H9 (cell line): ENCODE measurements around the gene NARF. TPM values are rescaled to one million over a fixed set of nuclear protein-coding genes. Genes with fewer than 3 reads are reported as not detected.

Experiments
- DNase-seq: peaks from one replicate; pipeline ENCODE4 v3.0.0-alpha.2; 2017
- H2AFZ ChIP-seq: one replicate; pipeline ENCODE4 v1.6.1; 2013; ENCODE audit warnings: mild to moderate bottlenecking, low read length, control low read depth, moderate library complexity
- H2AK5ac ChIP-seq: 2 replicates; pipeline ENCODE4 v1.6.1; 2013; ENCODE audit warnings: low read length, control low read depth, mixed read lengths; ENCODE audit not compliant: insufficient read length
- H2BK120ac ChIP-seq: one replicate; pipeline ENCODE4 v1.6.1; 2013; ENCODE audit warnings: low read depth, mild to moderate bottlenecking, low read length, control low read depth, inconsistent platforms; ENCODE audit not compliant: poor library complexity, severe bottlenecking
- H2BK12ac ChIP-seq: 2 replicates; pipeline ENCODE4 v1.6.1; 2013; ENCODE audit warnings: low read length, control low read depth, mixed read lengths, low read depth; ENCODE audit not compliant: insufficient read length
- H2BK15ac ChIP-seq: 2 replicates; pipeline ENCODE4 v1.6.1; 2013; ENCODE audit warnings: low read depth, low read length, control low read depth
- H2BK20ac ChIP-seq: one replicate; pipeline ENCODE4 v1.6.1; 2013; ENCODE audit warnings: low read depth, mild to moderate bottlenecking, low read length, control low read depth, inconsistent platforms; ENCODE audit not compliant: poor library complexity, severe bottlenecking
- H2BK5ac ChIP-seq: 2 replicates; pipeline ENCODE4 v1.6.1; 2013; ENCODE audit warnings: low read length, control low read depth, mixed read lengths; ENCODE audit not compliant: insufficient read length
- H3K14ac ChIP-seq: 2 replicates; pipeline ENCODE4 v1.6.1; 2013; ENCODE audit warnings: low read length, control low read depth; ENCODE audit not compliant: insufficient read depth
- H3K18ac ChIP-seq: 2 replicates; pipeline ENCODE4 v1.6.1; 2013; ENCODE audit warnings: low read depth, mild to moderate bottlenecking, mixed read lengths, low read length, control low read depth; ENCODE audit not compliant: insufficient read length
- H3K23ac ChIP-seq: 2 replicates; pipeline ENCODE4 v1.6.1; 2013; ENCODE audit warnings: low read length, control low read depth, mixed read lengths, low read depth; ENCODE audit not compliant: insufficient read length
- H3K23me2 ChIP-seq: 2 replicates; pipeline ENCODE4 v1.6.1; 2013; ENCODE audit warnings: low read depth, mild to moderate bottlenecking, mixed read lengths, low read length, control low read depth; ENCODE audit not compliant: insufficient read length, poor library complexity, severe bottlenecking
- H3K27ac ChIP-seq: 2 replicates; pipeline ENCODE4 v1.5.1; 2013; ENCODE audit warnings: low read length, control low read depth, mixed read lengths, low read depth; ENCODE audit not compliant: insufficient read length
- H3K27me3 ChIP-seq: 2 replicates; pipeline ENCODE4 v1.6.1; 2013; ENCODE audit warnings: low read length, control low read depth, inconsistent platforms; ENCODE audit not compliant: insufficient read depth
- H3K4ac ChIP-seq: 2 replicates; pipeline ENCODE4 v1.6.1; 2013; ENCODE audit warnings: low read depth, mild to moderate bottlenecking, control low read depth, inconsistent platforms, low read length, moderate library complexity
- H3K4me1 ChIP-seq: 2 replicates; pipeline ENCODE4 v1.6.1; 2013; ENCODE audit warnings: low read length, control low read depth, inconsistent platforms; ENCODE audit not compliant: insufficient read depth
- H3K4me2 ChIP-seq: 2 replicates; pipeline ENCODE4 v1.6.1; 2013; ENCODE audit warnings: low read length, control low read depth, mixed read lengths; ENCODE audit not compliant: insufficient read length, insufficient read depth
- H3K56ac ChIP-seq: 2 replicates; pipeline ENCODE4 v1.6.1; 2013; ENCODE audit warnings: low read depth, mild to moderate bottlenecking, mixed read lengths, low read length, control low read depth; ENCODE audit not compliant: insufficient read length
- H3K79me1 ChIP-seq: 2 replicates; pipeline ENCODE4 v1.6.1; 2013; ENCODE audit warnings: low read depth, mild to moderate bottlenecking, moderate library complexity, low read length, control low read depth, inconsistent platforms; ENCODE audit not compliant: insufficient read depth, poor library complexity, severe bottlenecking
- H3K79me2 ChIP-seq: 2 replicates; pipeline ENCODE4 v1.6.1; 2013; ENCODE audit warnings: low read length, control low read depth, inconsistent platforms; ENCODE audit not compliant: insufficient read depth
- H3K9ac ChIP-seq: 2 replicates; pipeline ENCODE4 v1.6.1; 2013; ENCODE audit warnings: low read length, control low read depth, mixed read lengths; ENCODE audit not compliant: insufficient read length; ENCODE audit errors: extremely low read depth
- H3K9me3 ChIP-seq: one replicate; pipeline ENCODE4 v1.6.1; 2013; ENCODE audit warnings: low read depth, low read length, inconsistent platforms; ENCODE audit not compliant: control insufficient read depth
- H3T11ph ChIP-seq: one replicate; pipeline ENCODE4 v1.6.1; 2013; ENCODE audit warnings: mild to moderate bottlenecking, low read length, control low read depth, inconsistent platforms
- H4K20me1 ChIP-seq: one replicate; pipeline ENCODE4 v1.6.1; 2013; ENCODE audit not compliant: control insufficient read depth, insufficient read length, insufficient read depth
- H4K5ac ChIP-seq: 2 replicates; pipeline ENCODE4 v1.6.1; 2013; ENCODE audit warnings: low read depth, mild to moderate bottlenecking, mixed read lengths, low read length, control low read depth; ENCODE audit not compliant: insufficient read length
- H4K8ac ChIP-seq: replicated peaks from 2 replicates; pipeline ENCODE4 v1.6.1; 2013; ENCODE audit warnings: low read length, control low read depth, mixed read lengths, low read depth; ENCODE audit not compliant: insufficient read length
- H4K91ac ChIP-seq: 2 replicates; pipeline ENCODE4 v1.6.1; 2013; ENCODE audit warnings: low read depth, mild to moderate bottlenecking, moderate library complexity, mixed read lengths, low read length, control low read depth; ENCODE audit not compliant: insufficient read length
- H3K27ac Mint-ChIP-seq, 3 experiments: 2 replicates in 2 of 3; 3 replicates in 1 of 3; pipeline ENCODE4 v1.8.0; 2020 to 2021; ENCODE audit warnings: mixed read lengths in 3 of 3, mild to moderate bottlenecking in 1 of 3, moderate library complexity in 1 of 3
- H3K27me3 Mint-ChIP-seq: 2 replicates; pipeline ENCODE4 v1.8.0; 2021; ENCODE audit warnings: low read depth, mild to moderate bottlenecking, moderate library complexity, mixed read lengths
- H3K36me3 Mint-ChIP-seq, 3 experiments: 2 replicates in 2 of 3; 3 replicates in 1 of 3; pipeline ENCODE4 v1.8.0; 2020 to 2021; ENCODE audit warnings: low read depth in 3 of 3, mixed read lengths in 3 of 3; ENCODE audit not compliant: insufficient read depth in 1 of 3
- H3K4me1 Mint-ChIP-seq, 2 experiments: 2 replicates each; pipeline ENCODE4 v1.8.0; 2020; ENCODE audit warnings: mixed read lengths in 2 of 2
- H3K4me3 Mint-ChIP-seq, 2 experiments: 2 replicates in 1 of 2; 3 replicates in 1 of 2; pipeline ENCODE4 v1.8.0; 2020 to 2021; ENCODE audit warnings: mild to moderate bottlenecking in 2 of 2, mixed read lengths in 2 of 2, moderate library complexity in 1 of 2
- H3K9me3 Mint-ChIP-seq, 2 experiments: 2 replicates in 1 of 2; 3 replicates in 1 of 2; pipeline ENCODE4 v1.8.0; 2020; ENCODE audit warnings: mild to moderate bottlenecking in 2 of 2, mixed read lengths in 2 of 2, moderate library complexity in 1 of 2
- WGBS: extraction: QIAGEN DNeasy Blood & Tissue Kit; methylation state at CpG from one replicate; pipeline ENCODE4 v1.1.7; 2013; ENCODE audit warnings: missing lambda C conversion rate, low lambda C conversion rate, mixed read lengths; ENCODE audit not compliant: insufficient read length; ENCODE audit errors: extremely low coverage; 5-methylcytosine and 5-hydroxymethylcytosine counted together
- total RNA-seq: library from RNA; stranded (reverse); gene quantifications from 2 replicates; pipeline ENCODE4 v1.2.1, GENCODE V29; 2021
- TF ChIP-seq, protein P1 (sequence below): fragments of 200-600 bp; sonication (generic); conservative IDR thresholded peaks from 3 replicates; pipeline ENCODE4 v1.8.0; 2021; ENCODE audit warnings: antibody characterized with exemption, mild to moderate bottlenecking

NARF gene
- total RNA-seq, 1 experiment from 2014 or later: 124 TPM

DNA sequence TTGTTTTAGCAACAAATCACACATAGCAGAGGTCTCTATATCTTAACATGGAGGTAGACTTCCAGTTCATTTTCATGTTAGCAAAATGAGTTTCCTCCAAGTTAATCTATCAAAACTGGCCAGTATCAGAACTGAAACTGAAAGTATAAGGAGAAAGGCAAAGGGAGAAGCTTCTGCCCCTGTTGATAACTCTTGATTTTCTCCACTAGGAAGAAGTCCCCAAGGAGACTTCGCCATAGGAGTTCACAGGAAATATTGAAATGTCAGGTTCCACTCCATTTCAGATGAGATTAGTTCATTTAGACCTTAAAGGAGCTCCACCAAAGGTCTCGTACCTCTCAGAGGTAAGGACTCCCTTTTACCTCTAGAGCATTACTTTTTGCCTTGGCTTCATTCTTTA is 39.0 kb upstream of the NARF start:
- Histone ChIP-seq H3K9ac (no peak overlapping the region), H3K4ac (no peak overlapping the region), H3K9me3 (no peaks in the 10 kb centered on the region), H4K8ac (no peak overlapping the region), H4K5ac (no peak overlapping the region), H2BK120ac (no peak overlapping the region), H2BK12ac (no peak overlapping the region), H2BK20ac (no peak overlapping the region), H4K91ac (no peak overlapping the region), H2AK5ac (no peak overlapping the region), H3K27me3 (no peaks in the 10 kb centered on the region), H2BK15ac (no peak overlapping the region), H3K79me1 (no peaks in the 10 kb centered on the region), H3K14ac (no peak overlapping the region), H3K56ac (no peak overlapping the region), H3K79me2 (no peaks in the 10 kb centered on the region), H3K4me1 (no peaks in the 10 kb centered on the region; the same call in 1 of the 2 replicates), H3K4me2 (no peak overlapping the region), H2AFZ (no peak overlapping the region), H3T11ph (no peak overlapping the region), H3K18ac (no peak overlapping the region), H3K27ac (no peak overlapping the region), H2BK5ac (no peak overlapping the region), H4K20me1 (no peaks in the 10 kb centered on the region), H3K23ac (no peak overlapping the region), H3K23me2 (peaks cover 3% of the 10 kb centered on the region)
- Mint-ChIP-seq H3K9me3 (peaks cover 18% of the 10 kb centered on the region in 2 experiments), H3K27me3 (peaks cover 3% of the 10 kb centered on the region), H3K36me3 (peaks cover 32 to 37% (median 33%) of the 10 kb centered on the region in 3 experiments), H3K4me1 (peaks cover 12 to 20% of the 10 kb centered on the region in 2 experiments), H3K27ac (no peak overlapping the region), H3K4me3 (peak overlapping the region; percentile 76 to 88)
- no CpG with 5 or more reads among the region's 2 CpGs for WGBS
- DNase-seq: no peak
- TF ChIP-seq, protein P1, sequence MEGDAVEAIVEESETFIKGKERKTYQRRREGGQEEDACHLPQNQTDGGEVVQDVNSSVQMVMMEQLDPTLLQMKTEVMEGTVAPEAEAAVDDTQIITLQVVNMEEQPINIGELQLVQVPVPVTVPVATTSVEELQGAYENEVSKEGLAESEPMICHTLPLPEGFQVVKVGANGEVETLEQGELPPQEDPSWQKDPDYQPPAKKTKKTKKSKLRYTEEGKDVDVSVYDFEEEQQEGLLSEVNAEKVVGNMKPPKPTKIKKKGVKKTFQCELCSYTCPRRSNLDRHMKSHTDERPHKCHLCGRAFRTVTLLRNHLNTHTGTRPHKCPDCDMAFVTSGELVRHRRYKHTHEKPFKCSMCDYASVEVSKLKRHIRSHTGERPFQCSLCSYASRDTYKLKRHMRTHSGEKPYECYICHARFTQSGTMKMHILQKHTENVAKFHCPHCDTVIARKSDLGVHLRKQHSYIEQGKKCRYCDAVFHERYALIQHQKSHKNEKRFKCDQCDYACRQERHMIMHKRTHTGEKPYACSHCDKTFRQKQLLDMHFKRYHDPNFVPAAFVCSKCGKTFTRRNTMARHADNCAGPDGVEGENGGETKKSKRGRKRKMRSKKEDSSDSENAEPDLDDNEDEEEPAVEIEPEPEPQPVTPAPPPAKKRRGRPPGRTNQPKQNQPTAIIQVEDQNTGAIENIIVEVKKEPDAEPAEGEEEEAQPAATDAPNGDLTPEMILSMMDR: no peak
